ENCODE data around the gene CCL25.
A peak's percentile ranks its signal among the peaks of the same experiment; 100 is the strongest.

The CCL25 gene

GRCh38 chr19:8046569-8047165 is 5.9 kb upstream of the CCL25 start:
- DNase-seq: no peak

GRCh38 chr19:8050274-8051096 is 2.1 kb upstream of the CCL25 start:
- peak; percentile 80 to 95 for DNase-seq

GRCh38 chr19:8054169-8054568 is 1.6 kb downstream of the CCL25 start:
- no peak for DNase-seq

- DNase-seq: no peak
Measured at GRCh38 chr19:8056533-8056932, 4.0 kb downstream of the CCL25 start.

GRCh38 chr19:8057545-8058270 is 5.1 kb downstream of the CCL25 start:
- no peak for DNase-seq

- DNase-seq: no peak
Measured at GRCh38 chr19:8064911-8065874, 12.6 kb downstream of the CCL25 start.

- no peak for DNase-seq
Measured at GRCh38 chr19:8065875-8066261, 13.3 kb downstream of the CCL25 start.

- peak; percentile 20 to 62 for DNase-seq
Measured at GRCh38 chr19:8069096-8069973, 16.8 kb downstream of the CCL25 start.

GRCh38 chr19:8071912-8072311 is 19.4 kb downstream of the CCL25 start:
- DNase-seq: no peak

GRCh38 chr19:8074501-8074900 is 21.9 kb downstream of the CCL25 start:
- no peak for DNase-seq

- DNase-seq: no peak
Measured at GRCh38 chr19:8075158-8076074, 22.9 kb downstream of the CCL25 start.

- no peak for DNase-seq
Measured at GRCh38 chr19:8079988-8080387, 27.4 kb downstream of the CCL25 start.

GRCh38 chr19:8080832-8081231 is 28.3 kb downstream of the CCL25 start:
- no peak for DNase-seq

- DNase-seq: no peak
Measured at GRCh38 chr19:8081569-8082550, 29.3 kb downstream of the CCL25 start.

- DNase-seq: no peak
Measured at GRCh38 chr19:8083141-8083540, 30.6 kb downstream of the CCL25 start.

GRCh38 chr19:8084152-8084551 is 31.6 kb downstream of the CCL25 start:
- no peak for DNase-seq

- no peak for DNase-seq
Measured at GRCh38 chr19:8085598-8086408, 33.2 kb downstream of the CCL25 start.

- DNase-seq: no peak
Measured at GRCh38 chr19:8086849-8087248, 34.3 kb downstream of the CCL25 start.

All from NCI-H526 (cell line).